GM23338 (cell line): Measurements from ENCODE around the gene RNF112.

Source experiments
- CREB1 ChIP-seq: fragments of 250-450 bp; sonication (Bioruptor Pico); IDR thresholded peaks from 2 replicates; pipeline ENCODE4 v1.5.0; 2020; ENCODE audit warnings: low read depth, mild to moderate bottlenecking, moderate library complexity
- EZH2 ChIP-seq: fragments of 200-600 bp; sonication (generic); IDR thresholded peaks from one replicate; pipeline ENCODE4 v1.8.0; 2017; ENCODE audit warnings: antibody characterized with exemption, mild to moderate bottlenecking, low read depth; ENCODE audit not compliant: unreplicated experiment
- EZH2phosphoT487 ChIP-seq: fragments of 200-600 bp; sonication (generic); IDR thresholded peaks from one replicate; pipeline ENCODE4 v1.8.1; 2018; ENCODE audit warnings: antibody characterized with exemption; ENCODE audit not compliant: unreplicated experiment
- POLR2AphosphoS5 ChIP-seq: IDR thresholded peaks from 2 replicates; pipeline ENCODE4 v1.6.1; 2016; ENCODE audit warnings: antibody characterized with exemption, low read depth
- ZNF114 ChIP-seq: fragments of 250-450 bp; sonication (Bioruptor Pico); IDR thresholded peaks from 2 replicates; pipeline ENCODE4 v1.5.0; 2020; ENCODE audit warnings: mild to moderate bottlenecking, moderate library complexity
- TF ChIP-seq, protein P1 (sequence below), 2 experiments: fragments of 200-600 bp in 1 of 2; sonication (generic) in 1 of 2; conservative IDR thresholded peaks; 2 replicates each; pipeline versions ENCODE4 v1.5.1 to v1.6.1; 2016 to 2017; ENCODE audit warnings: antibody characterized with exemption in 2 of 2, low read depth in 2 of 2, mild to moderate bottlenecking in 2 of 2, moderate library complexity in 1 of 2
- TF ChIP-seq, protein P2 (sequence below): IDR thresholded peaks from one replicate; pipeline ENCODE4 v1.6.1; 2018; ENCODE audit warnings: antibody characterized with exemption; ENCODE audit not compliant: unreplicated experiment

DNA sequence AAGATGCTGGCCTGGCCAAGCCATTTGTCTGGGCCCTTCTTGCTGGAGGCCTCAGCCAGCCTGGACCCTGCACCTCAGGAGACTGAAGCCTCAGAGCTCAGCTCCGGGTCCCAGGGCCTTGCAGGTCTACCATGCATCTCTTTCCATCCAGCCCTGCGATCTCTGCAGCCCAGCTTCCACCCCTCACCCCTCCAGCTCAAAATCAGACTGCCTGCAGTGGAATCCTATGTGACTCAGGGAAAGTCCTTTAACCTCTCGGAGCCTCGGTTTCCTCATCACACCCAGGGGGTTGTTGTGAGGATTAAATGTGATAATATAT is 45.6 kb upstream of the RNF112 start:
- TF ChIP-seq EZH2, result no peak
- TF ChIP-seq, protein P1, sequence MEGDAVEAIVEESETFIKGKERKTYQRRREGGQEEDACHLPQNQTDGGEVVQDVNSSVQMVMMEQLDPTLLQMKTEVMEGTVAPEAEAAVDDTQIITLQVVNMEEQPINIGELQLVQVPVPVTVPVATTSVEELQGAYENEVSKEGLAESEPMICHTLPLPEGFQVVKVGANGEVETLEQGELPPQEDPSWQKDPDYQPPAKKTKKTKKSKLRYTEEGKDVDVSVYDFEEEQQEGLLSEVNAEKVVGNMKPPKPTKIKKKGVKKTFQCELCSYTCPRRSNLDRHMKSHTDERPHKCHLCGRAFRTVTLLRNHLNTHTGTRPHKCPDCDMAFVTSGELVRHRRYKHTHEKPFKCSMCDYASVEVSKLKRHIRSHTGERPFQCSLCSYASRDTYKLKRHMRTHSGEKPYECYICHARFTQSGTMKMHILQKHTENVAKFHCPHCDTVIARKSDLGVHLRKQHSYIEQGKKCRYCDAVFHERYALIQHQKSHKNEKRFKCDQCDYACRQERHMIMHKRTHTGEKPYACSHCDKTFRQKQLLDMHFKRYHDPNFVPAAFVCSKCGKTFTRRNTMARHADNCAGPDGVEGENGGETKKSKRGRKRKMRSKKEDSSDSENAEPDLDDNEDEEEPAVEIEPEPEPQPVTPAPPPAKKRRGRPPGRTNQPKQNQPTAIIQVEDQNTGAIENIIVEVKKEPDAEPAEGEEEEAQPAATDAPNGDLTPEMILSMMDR (conservative IDR thresholded peaks at IDR 0.05; ENCODE audit: low read depth in 2 of 2), result no peak
- no peak for TF ChIP-seq CREB1 (CRISPR knock-in tag)
- TF ChIP-seq, protein P2, sequence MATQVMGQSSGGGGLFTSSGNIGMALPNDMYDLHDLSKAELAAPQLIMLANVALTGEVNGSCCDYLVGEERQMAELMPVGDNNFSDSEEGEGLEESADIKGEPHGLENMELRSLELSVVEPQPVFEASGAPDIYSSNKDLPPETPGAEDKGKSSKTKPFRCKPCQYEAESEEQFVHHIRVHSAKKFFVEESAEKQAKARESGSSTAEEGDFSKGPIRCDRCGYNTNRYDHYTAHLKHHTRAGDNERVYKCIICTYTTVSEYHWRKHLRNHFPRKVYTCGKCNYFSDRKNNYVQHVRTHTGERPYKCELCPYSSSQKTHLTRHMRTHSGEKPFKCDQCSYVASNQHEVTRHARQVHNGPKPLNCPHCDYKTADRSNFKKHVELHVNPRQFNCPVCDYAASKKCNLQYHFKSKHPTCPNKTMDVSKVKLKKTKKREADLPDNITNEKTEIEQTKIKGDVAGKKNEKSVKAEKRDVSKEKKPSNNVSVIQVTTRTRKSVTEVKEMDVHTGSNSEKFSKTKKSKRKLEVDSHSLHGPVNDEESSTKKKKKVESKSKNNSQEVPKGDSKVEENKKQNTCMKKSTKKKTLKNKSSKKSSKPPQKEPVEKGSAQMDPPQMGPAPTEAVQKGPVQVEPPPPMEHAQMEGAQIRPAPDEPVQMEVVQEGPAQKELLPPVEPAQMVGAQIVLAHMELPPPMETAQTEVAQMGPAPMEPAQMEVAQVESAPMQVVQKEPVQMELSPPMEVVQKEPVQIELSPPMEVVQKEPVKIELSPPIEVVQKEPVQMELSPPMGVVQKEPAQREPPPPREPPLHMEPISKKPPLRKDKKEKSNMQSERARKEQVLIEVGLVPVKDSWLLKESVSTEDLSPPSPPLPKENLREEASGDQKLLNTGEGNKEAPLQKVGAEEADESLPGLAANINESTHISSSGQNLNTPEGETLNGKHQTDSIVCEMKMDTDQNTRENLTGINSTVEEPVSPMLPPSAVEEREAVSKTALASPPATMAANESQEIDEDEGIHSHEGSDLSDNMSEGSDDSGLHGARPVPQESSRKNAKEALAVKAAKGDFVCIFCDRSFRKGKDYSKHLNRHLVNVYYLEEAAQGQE, result no peak
- TF ChIP-seq POLR2AphosphoS5, result no peak
- no peak for TF ChIP-seq EZH2phosphoT487
- TF ChIP-seq ZNF114, result no peak
